Ammon's horn (tissue), 1 donor: ENCODE results near the gene CLDN4.
"Not testable (repeated sequence)": the region's sequence is repeated elsewhere in the genome, so short reads cannot be mapped to it uniquely, and the experiment has no call there.

ENCODE experiments used
- DNase-seq: peaks from one replicate; pipeline ENCODE4 v3.0.0-alpha.2; 2016; ENCODE audit warnings: low spot score

The CLDN4 gene

GRCh38 chr7:73830681-73831583, at the start of gene CLDN4:
CLDN4 (plus strand) TSS chr7:73830996; CDS start chr7:73831202, 206 bp downstream.
- DNase-seq, result no peak

GRCh38 chr7:73786588-73786987, 44.2 kb upstream of the CLDN4 start:
- DNase-seq, result no peak

- DNase-seq, result not testable (repeated sequence)
These were observed 43.1 kb upstream of the CLDN4 start for GRCh38 chr7:73787786-73788048.

- no peak for DNase-seq
These were observed 41.7 kb upstream of the CLDN4 start for GRCh38 chr7:73789051-73789450.

GRCh38 chr7:73791170-73791690, 39.6 kb upstream of the CLDN4 start:
- not testable (repeated sequence) for DNase-seq

GRCh38 chr7:73795188-73795587, 35.6 kb upstream of the CLDN4 start:
- not testable (repeated sequence) for DNase-seq

- not testable (repeated sequence) for DNase-seq
These were observed 34.1 kb upstream of the CLDN4 start for GRCh38 chr7:73796656-73797055.

- DNase-seq, result not testable (repeated sequence)
These were observed 33.6 kb upstream of the CLDN4 start for GRCh38 chr7:73797176-73797575.

GRCh38 chr7:73799282-73800141, 31.3 kb upstream of the CLDN4 start:
- no peak for DNase-seq

- no peak for DNase-seq
These were observed 29.2 kb upstream of the CLDN4 start for GRCh38 chr7:73801577-73801976.

GRCh38 chr7:73802459-73802858, 28.3 kb upstream of the CLDN4 start:
- no peak for DNase-seq

GRCh38 chr7:73809467-73809951, 21.3 kb upstream of the CLDN4 start:
- DNase-seq, result no peak

GRCh38 chr7:73810998-73811360, 19.8 kb upstream of the CLDN4 start:
- no peak for DNase-seq

- DNase-seq, result peak; percentile 35
These were observed 19.0 kb upstream of the CLDN4 start for GRCh38 chr7:73811760-73812168.

- no peak for DNase-seq
These were observed 17.8 kb upstream of the CLDN4 start for GRCh38 chr7:73812996-73813395.

GRCh38 chr7:73815436-73815835, 15.4 kb upstream of the CLDN4 start:
- no peak for DNase-seq

GRCh38 chr7:73817121-73817520, 13.7 kb upstream of the CLDN4 start:
- DNase-seq, result no peak

- no peak for DNase-seq
These were observed 10.8 kb upstream of the CLDN4 start for GRCh38 chr7:73820013-73820412.

GRCh38 chr7:73821597-73822285, 9.1 kb upstream of the CLDN4 start:
- not testable (repeated sequence) for DNase-seq

GRCh38 chr7:73822319-73823173, 8.2 kb upstream of the CLDN4 start:
- no peak for DNase-seq

- DNase-seq, result no peak
These were observed 7.5 kb upstream of the CLDN4 start for GRCh38 chr7:73823257-73823656.
